Measurements from ENCODE around the gene MCF2L. TPM values are rescaled to one million over a fixed set of nuclear protein-coding genes. Genes with fewer than 3 reads are reported as not detected.

MCF2L gene
- total RNA-seq, 4 donors from 2014 or later = 18.3 to 52.6 (median 29.9) TPM

DNA sequence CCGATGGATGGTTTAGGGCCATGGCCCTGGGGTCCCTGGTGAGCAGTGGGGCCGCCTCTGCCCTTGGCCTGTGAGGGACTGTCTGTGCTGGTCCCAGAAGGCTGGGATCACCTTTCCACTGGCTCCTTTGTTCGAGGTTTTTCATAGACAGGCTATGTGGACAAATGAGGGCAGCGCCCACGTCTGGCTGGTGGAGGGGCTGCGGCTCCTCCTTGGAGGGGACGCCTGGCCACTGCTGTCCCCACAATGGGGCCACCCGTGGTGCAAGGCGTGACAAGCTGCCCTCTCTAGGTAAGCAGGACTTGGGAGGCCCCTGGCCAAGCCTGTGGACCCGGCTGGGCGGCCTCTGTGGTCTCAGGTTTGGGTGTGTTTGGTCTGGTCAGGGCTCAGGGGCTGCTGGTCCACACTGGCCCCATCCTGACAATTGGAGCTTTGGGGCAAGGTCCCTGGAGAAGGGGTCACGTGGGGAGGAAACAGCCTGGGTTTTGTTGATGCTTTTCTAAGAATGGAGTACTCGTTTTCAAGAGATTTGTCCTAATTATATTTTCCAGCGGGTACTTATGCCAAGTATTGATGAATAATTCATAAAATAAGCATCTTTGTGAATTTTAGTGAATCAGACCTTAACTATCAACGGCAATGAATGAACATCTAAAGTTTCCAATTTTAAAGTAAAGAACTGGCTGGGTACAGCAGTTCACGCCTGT, 33.3 kb downstream of the MCF2L start:
- no peaks in the 10 kb centered on the region for H3K9me3 ChIP-seq
- H3K27ac ChIP-seq = peak overlapping the region in 1 of 4 donors; percentile 1
- peaks cover 51% of the 10 kb centered on the region for H3K27me3 ChIP-seq
- WGBS, 2 donors (ENCODE audit: low coverage in 1 of 2) = 72 to 88% methylated on average over 4 of the region's 16 CpGs
- ATAC-seq = no peak
- TF ChIP-seq POLR2AphosphoS5 (IDR thresholded peaks at IDR 0.05) = no peak
- no peak for TF ChIP-seq POLR2A (IDR thresholded peaks at IDR 0.05)
- TF ChIP-seq EP300 (IDR thresholded peaks at IDR 0.05) = no peak
- TF ChIP-seq, protein P1, sequence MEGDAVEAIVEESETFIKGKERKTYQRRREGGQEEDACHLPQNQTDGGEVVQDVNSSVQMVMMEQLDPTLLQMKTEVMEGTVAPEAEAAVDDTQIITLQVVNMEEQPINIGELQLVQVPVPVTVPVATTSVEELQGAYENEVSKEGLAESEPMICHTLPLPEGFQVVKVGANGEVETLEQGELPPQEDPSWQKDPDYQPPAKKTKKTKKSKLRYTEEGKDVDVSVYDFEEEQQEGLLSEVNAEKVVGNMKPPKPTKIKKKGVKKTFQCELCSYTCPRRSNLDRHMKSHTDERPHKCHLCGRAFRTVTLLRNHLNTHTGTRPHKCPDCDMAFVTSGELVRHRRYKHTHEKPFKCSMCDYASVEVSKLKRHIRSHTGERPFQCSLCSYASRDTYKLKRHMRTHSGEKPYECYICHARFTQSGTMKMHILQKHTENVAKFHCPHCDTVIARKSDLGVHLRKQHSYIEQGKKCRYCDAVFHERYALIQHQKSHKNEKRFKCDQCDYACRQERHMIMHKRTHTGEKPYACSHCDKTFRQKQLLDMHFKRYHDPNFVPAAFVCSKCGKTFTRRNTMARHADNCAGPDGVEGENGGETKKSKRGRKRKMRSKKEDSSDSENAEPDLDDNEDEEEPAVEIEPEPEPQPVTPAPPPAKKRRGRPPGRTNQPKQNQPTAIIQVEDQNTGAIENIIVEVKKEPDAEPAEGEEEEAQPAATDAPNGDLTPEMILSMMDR (IDR thresholded peaks at IDR 0.05) = no peak
- no peak overlapping the region for H3K4me3 ChIP-seq
- peaks cover 0 to 14% (median 0%) of the 10 kb centered on the region in 3 donors for H3K4me1 ChIP-seq
- H3K36me3 ChIP-seq = no peaks in the 10 kb centered on the region

DNA sequence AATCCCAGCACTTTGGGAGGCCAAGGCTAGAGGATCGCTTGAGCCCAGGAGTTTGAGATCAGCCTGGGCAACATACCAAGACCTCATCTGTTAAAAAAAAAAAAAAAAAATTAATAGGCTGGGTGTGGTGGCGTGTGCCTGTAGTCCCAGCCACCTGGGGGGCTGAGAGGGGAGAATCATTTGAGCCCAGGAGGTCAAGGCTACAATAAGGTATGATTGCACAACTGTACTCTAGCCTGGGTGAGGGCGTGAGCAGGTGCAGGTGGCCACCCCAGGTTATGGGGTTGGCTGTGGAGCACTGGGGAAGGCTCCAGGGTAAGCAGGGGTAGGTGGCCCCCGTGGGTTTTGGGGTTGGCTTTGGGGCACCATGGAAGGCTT, 33.9 kb downstream of the MCF2L start:
- Histone ChIP-seq H3K27ac (no peak overlapping the region), H3K36me3 (no peaks in the 10 kb centered on the region), H3K9me3 (no peaks in the 10 kb centered on the region), H3K4me1 (peaks cover 0 to 14% (median 0%) of the 10 kb centered on the region in 3 donors), H3K27me3 (peaks cover 46% of the 10 kb centered on the region), H3K4me3 (no peak overlapping the region)
- 72 to 100% methylated on average over 1 to 3 of the region's 4 CpGs for WGBS, 2 donors (ENCODE audit: low coverage in 1 of 2)
- TF ChIP-seq POLR2AphosphoS5 (IDR thresholded peaks at IDR 0.05) (no peak), EP300 (IDR thresholded peaks at IDR 0.05) (no peak), POLR2A (IDR thresholded peaks at IDR 0.05) (no peak)
- TF ChIP-seq, protein P1 (IDR thresholded peaks at IDR 0.05) = no peak
- ATAC-seq = no peak

DNA sequence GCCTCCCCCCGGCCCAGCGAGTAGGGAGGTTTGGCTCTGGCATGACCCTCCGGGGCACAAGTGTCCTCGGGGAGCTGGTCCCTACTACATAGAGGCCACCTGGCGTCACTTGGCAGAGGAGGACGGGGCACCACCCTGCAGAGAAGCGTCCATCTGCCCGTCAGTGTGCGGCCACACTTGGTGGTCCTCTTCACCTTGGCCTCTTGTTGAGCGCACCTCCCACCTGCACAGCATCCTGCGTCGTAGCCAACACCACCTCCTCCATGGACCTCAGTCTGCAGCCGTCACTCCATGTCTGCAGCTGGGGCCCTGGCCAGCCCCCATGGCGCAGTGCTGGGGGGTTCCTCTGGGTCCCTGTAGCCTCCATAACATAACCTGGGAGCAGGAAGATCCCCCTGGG, 35.1 kb downstream of the MCF2L start:
- ATAC-seq = no peak
- no peak overlapping the region for H3K4me3 ChIP-seq
- 95% methylated on average over 4 of the region's 14 CpGs; no CpG with 5 or more reads in 1 of the 2 donors for WGBS, 2 donors (ENCODE audit: low coverage in 1 of 2)

DNA sequence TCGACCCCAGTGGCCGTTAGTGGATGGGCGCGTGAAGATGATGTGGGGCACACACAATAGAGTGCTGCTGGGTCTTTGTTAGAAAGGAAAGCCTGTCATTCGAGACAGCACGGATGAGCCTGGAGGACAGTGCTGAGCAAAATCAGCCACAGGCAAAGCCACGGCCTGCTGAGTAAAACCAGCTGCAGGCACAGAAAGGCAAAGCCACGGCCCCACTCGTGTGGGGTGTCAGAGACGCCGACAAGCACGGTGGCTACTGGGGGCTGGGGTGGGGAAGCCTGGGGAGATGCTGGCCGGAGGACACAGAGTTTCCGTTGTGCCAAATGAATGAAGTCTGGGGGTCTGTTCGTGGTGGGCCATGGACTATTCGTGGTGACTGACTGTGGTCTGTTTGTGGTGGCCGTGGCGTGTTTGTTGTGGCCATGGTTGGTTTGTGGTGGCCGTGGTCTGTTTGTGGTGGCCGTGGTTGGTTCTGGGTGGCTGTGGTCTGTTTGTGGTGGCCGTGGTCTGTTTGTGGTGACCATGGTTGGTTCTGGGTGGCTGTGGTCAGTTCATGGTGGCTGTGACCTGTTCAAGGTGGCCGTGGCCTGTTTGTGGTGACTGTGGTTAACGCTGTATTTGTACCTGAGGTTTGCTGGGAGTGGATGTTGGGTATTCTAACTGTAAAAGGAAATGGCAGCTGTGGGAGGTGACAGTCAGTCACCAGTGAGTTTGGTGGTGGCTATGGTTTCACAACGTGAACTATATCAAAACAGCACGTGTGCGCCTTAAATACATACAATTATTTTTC, 36.3 kb downstream of the MCF2L start:
- H3K36me3 ChIP-seq = no peaks in the 10 kb centered on the region
- H3K4me1 ChIP-seq = peaks cover 0 to 26% (median 0%) of the 10 kb centered on the region in 3 donors
- TF ChIP-seq EP300 (IDR thresholded peaks at IDR 0.05) = no peak
- TF ChIP-seq, protein P1 (IDR thresholded peaks at IDR 0.05) = no peak
- TF ChIP-seq POLR2A (IDR thresholded peaks at IDR 0.05) = no peak
- no peak for TF ChIP-seq POLR2AphosphoS5 (IDR thresholded peaks at IDR 0.05)
- H3K9me3 ChIP-seq = no peaks in the 10 kb centered on the region
- peaks cover 39% of the 10 kb centered on the region for H3K27me3 ChIP-seq
- H3K4me3 ChIP-seq = no peak overlapping the region
- no peak overlapping the region for H3K27ac ChIP-seq
- no peak for ATAC-seq
- WGBS, 2 donors (ENCODE audit: low coverage in 1 of 2) = 77 to 84% methylated on average over 7 to 8 of the region's 26 CpGs

More for the DNA sequence above, 35.1 kb downstream of the MCF2L start:
- Histone ChIP-seq H3K9me3 (no peaks in the 10 kb centered on the region), H3K27ac (no peak overlapping the region), H3K4me1 (peaks cover 0 to 14% (median 0%) of the 10 kb centered on the region in 3 donors), H3K36me3 (no peaks in the 10 kb centered on the region), H3K27me3 (peaks cover 45% of the 10 kb centered on the region)
- TF ChIP-seq, protein P1 (IDR thresholded peaks at IDR 0.05) = no peak
- no peak for TF ChIP-seq POLR2AphosphoS5 (IDR thresholded peaks at IDR 0.05)
- TF ChIP-seq EP300 (IDR thresholded peaks at IDR 0.05) = no peak
